Measurements from ENCODE around the gene TMED10.
A peak's percentile ranks its signal among the peaks of the same experiment; 100 is the strongest.
"Not testable (repeated sequence)": the region's sequence is repeated elsewhere in the genome, so short reads cannot be mapped to it uniquely, and the experiment has no call there.

TMED10 gene

DNA sequence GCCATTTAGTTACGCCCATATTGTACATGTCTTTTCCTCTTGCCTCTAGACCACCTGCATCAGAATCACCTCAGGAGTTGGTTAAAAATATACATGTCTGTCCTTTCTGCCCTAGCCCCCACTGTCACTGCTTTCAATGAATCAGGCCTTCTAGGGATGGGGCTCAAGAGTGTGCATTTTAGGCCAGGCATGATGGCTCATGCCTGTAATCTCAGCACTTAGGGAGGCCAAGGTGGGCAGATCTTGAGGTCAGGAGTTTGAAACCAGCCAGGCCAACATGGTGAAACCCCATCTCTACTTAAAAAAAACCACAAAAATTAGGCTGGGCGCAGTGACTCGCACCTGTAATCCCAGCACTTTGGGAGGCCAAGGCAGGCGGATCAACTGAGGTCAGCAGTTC is 13.6 kb upstream of the TMED10 start:
- no peak for DNase-seq

DNA sequence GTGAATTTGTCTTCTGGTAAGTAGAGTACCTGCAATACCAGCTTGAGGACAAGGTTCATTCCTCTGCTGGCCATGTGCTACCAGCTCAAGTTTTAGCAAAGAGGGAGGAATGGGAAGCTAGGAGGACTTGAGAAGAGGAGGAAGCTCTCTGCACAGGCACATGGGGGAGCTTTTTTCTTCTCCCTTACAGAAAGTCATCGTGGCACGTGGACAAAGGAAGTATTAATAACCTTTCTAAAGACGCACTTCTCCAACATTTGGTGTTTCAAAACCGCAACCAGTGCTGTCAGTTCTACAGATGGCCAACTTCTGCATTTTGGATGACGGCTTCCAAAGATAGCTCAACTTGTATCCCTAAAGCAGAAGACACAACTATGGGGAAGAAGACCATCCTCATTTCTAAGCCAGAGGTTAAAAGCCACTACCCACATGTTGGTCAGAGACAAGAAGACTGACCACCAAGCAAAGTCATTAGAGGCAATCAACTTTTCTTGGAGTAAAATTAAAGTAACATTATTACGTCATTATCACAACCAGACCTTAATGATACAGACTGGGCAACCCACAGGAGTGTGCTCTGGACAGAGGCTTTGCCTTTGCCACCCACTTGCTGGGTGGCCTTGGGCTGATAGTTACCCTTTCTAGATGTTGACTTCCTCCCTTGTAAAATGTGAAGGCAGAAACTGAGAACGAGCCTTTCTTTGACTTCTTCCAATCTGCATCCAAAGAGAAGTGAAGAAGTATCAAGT is 12.3 kb upstream of the TMED10 start:
- DNase-seq, result no peak

DNA sequence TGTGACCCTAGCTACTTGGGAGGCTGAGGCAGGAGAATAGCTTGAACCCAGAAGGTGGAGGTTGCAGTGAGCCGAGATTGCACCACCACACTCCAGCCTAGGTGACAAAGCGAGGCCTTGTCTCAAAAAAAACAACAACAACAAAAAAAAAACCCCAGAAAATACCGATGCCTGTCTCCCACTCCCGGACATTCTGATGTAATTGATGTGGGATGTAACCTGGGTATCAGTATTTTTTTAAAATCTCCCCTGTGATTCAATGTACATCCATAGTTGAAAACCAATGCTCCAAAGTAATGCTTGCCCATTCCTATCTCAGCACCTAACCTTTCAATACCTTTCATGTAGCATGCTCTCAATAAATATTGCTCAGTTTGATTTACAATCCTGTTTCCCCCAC is 11.7 kb upstream of the TMED10 start:
- DNase-seq, result no peak

DNA sequence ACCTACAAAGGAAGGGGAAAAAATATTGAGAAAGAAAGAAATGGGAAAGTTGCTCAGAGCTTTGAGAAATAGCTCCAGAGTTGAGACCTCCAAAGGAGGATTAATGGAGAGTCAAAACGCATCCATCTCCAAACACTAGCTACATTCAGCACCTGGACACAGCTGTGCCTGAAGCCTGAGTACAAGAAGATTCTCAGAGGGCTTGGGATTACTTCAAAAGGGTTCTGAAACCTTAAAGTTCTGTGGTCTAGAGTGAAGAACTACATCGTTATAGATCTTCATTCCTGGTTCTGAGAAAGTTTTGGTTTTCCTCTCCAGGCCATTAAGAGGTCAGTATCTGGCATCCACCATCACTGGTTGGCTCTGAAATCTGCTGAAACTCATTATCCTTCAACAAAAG is 10.5 kb upstream of the TMED10 start:
- no peak for DNase-seq

DNA sequence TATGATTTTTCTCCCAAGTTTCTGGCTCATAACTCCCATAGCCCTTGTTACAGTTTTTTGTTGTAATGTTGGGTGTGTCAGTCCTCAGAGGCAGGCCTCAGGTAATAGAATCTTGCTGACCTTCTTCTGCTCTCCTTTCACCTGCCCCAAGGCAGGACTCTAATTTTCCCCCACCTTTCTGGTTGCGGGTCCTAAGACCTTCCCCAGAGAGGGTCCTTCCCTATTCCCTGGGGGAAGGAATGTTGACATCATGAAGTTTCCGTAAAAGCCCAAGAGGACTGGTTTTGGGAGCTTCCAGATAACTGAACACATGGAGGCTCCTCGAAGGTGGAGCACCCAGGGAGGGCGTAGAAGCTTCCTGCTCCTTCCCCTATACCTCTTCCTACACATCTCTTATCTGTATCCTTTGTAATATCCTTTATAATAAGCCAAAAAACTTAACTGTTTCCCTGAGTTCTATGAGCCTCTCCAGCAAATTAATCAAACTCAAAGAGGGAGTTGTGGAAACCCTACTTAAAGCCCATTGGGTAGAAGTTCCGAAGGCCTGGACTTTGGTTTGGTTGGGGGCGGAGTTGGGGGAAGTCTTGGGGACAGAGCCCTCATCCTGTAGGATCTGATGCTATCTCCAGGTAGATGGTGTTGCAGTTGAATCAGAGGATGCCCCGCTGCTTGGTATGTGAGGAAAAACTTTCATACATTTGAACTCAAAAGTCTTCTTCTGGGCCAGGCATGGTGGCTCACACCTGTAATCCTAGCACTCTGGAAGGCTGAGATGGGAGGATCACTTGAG is 9.0 kb upstream of the TMED10 start:
- DNase-seq, result no peak

DNA sequence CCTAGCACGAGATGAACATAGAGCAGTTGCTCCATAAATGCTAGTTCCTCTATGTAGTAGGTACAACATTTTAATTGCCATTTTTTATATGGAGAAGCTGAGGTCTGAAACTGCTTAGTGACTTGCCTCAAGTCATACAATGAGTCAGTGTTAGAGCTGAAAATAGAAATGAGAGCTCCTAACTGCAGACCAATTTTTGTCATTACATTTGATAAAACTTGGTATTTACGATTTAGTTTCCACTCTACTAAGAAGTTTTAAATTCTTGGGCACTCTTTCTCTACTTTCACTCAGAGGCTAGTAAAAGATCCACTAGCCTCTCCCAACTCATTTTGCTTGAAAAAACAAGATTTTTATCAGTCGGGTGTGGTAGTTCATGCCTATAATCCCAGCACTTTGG is 8.1 kb upstream of the TMED10 start:
- DNase-seq, result peak in 1 of 5 experiments; percentile 48

DNA sequence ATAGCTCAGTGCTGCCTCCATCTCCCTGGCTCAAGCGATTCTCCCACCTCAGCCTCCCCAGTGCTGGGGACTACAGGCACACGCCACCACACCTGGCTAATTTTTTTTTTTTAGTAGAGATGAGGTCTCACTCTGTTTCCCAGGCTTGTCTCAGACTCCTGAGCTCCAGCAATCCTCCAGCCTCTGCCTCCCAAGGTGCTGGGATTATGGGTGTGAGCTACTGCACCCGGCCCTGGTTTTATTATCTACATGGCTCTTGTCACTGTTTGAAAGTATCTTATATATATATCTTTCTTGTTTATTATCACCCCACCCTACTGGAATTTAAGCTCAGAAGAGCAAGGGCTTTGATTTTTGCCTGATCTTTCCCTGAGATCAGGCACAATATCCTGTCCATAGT is 7.6 kb upstream of the TMED10 start:
- DNase-seq, result no peak

DNA sequence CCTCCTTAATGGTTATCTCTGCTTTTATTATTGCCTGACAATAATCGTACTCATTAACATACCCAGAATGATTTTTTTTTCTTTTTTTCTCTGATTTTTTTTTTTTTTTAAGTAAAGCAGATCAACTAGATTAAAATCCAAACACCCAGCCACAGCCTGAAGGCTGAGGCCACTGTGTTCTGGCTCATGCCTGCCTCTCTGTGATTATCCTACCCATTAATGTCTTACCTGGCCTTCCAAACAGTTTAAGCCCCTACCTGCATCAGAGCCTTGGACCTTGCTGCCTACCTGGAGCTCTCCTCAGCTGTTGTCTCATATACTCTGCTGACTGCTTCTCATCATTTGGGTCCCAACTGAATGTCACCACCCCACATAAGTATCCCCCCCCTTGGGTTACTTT is 6.8 kb upstream of the TMED10 start:
- DNase-seq, result no peak

DNA sequence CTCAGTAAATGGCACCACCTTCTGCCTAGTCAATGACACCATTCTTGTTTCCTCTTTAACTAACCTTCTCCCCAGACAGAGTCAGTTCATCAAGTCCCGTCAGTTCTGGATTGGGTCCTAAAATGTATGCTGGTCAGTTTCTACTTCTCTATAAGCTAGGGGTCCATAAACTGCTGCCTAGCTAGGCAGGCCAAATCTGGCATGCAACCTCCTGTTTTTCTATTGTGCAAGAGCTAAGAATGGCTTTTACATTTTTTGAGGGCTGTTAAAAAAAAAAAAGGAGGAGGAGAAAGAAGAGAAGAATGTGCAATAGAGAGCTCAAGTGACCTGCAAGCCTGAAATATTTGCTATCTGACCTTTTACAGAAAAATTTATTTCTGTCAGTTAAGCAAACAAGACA is 6.4 kb upstream of the TMED10 start:
- DNase-seq, result no peak

DNA sequence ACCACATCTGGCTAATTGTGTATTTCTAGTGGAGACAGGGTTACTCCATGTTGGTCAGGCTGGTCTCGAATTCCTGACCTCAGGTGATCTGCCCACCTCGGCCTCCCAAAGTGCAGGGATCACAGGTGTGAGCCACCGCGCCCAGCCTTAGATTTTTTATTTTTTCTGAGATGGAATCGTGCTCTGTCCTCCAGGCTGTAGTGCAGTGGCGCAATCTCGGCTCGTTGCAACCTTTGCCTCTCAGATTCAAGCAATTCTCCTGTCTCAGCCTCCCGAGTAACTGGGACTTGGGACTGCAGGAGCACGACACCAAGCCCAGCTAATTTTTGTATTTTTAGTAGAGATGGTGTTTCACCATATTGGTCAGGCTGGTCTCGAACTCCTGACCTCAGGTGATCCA is 5.8 kb upstream of the TMED10 start:
- not testable (repeated sequence) for DNase-seq

DNA sequence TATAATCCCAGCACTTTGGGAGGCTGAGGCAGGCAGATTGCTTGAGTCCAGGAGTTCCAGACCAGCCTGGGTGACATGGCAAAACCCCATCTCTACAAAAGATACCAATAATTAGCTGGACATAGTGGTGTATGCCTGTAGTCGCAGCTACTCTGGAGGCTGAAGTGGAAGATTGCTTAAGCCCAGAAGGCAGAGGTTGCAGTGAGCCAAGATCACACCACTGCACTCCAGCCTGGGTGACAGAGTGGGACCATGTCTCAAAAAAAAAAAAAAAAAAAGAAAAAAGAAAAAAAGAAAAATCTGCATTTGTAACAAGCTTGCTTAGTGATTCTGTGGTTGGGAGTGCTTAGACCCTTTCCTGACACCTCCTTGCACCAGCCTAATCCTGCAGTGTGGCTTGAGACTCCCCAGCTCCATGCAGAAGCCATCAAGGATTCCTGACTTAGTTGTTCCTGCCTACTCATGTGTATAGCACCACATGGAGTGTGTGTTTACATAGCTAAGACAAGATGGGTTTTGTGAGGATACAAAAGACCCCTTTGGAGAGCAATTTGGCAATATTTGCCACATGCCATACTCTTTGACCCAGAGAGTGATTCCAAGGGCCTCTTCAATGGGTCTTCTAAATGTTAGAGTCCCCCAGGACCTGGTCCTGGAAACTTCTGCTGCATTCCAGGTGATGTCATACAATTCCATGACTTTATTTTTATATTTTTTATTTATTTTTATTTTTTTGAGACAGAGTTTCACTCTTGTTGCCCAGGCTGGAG is 5.1 kb upstream of the TMED10 start:
- DNase-seq, result no peak

DNA sequence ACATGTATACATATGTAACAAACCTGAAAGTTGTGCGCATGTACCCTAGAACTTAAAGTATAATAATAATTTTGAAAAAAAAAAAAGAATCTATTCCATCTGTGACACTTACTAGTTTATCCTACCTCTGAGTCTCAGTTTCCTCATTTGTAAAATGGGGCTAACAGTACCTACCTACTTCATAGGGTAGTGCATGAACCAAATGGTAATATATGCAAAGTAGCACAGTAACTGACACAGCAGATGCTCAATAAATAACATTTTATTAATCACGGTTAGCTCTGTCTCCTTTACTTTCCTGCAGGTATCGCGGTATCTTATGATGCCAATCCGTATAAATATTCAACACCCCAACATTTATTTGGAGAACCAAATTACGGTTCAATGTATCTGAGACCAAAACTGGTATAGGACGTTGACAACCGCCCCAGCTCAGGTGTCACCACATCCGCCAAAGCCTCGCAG is 703 bp downstream of the TMED10 start:
- no peak for DNase-seq

DNA sequence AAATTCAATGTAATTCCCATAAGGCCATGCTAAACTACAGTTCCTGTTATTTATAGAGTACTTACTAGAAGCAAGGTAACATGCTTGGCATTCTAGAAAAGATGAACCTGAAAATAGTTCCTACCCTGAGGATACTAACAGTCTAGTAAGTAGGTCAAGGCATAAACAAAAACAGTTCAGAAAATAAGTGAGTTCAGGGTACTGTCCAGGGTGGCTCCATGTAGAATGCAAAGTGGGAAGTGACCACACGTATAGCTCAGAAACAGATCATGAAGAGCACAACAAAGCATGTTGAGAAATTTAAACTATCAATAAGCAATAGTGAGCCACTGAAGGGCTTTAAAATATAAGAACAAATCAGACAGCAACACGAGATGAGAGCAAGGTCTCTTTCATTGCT is 2.3 kb downstream of the TMED10 start:
- DNase-seq, result no peak

DNA sequence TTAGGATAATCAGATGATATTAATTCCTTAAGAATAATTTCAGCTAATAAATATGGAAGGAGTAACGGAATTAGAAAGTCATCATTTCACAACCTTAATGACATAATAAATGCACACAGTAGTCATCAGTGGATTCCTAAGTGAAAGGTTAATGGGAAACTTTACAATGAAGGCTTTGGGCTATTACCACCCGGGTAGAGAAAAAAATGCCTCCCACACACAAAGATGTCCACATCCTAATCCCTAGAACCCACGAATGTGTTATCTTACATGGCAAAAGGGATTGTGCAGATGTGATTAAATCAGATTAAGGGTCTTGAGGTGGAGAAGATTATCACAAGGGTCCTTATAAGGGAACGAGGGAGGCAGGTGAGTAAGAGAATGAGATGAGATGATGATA is 5.6 kb downstream of the TMED10 start:
- no peak for DNase-seq

DNA sequence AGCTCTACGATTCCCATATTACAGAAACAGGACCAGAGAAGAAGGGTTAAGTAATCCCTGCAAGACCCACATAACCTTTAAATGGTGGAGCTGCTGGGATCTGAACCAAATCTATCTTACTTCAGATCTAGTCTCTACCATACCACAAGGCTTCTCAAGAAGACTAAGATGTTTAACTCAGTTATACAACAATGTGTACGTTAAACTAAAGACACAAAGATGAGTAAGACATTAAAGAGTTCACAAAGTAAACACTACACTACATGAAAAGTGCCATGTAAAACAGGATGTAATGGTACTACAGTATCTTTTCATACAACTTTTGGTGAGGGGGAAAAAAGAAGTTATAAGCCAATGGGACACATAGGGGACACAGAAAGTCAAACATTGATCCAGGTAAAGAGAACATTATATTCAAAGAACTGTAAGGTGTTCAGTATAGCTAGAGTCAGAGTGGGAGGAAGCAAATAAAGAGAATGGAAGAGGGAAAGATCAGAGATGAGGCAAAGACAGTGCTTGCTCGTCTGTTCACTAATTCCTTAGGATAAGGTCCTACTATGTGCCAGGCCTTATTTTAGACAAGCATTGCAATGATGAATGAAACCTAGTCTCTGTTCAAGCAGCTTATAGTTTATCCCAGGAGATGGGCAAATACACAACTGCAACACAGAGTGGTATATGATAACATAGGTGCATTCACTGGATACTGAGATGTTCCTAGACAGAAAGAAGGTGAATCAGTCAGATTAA is 7.7 kb downstream of the TMED10 start:
- DNase-seq, result peak in 1 of 5 experiments; percentile 81

DNA sequence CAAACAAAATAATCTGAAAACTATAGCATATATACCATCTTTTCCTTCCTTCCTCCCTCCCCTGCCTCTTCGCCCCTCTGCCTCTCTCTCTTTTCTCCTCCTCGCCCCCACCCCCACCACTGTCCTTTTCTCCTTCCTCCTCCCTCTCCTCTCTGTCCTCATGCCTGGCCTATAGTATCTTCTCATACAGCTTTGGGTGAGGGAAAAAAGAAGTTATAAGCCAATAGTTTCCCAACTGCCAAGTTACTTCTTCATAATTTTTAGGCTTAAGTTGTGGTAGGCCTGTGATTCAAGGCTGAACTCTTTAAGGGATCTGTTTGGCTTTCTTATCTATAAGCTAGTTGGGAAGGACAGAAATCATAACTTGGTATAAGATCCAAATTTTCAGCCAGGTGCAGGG is 9.1 kb downstream of the TMED10 start:
- DNase-seq, result no peak

DNA sequence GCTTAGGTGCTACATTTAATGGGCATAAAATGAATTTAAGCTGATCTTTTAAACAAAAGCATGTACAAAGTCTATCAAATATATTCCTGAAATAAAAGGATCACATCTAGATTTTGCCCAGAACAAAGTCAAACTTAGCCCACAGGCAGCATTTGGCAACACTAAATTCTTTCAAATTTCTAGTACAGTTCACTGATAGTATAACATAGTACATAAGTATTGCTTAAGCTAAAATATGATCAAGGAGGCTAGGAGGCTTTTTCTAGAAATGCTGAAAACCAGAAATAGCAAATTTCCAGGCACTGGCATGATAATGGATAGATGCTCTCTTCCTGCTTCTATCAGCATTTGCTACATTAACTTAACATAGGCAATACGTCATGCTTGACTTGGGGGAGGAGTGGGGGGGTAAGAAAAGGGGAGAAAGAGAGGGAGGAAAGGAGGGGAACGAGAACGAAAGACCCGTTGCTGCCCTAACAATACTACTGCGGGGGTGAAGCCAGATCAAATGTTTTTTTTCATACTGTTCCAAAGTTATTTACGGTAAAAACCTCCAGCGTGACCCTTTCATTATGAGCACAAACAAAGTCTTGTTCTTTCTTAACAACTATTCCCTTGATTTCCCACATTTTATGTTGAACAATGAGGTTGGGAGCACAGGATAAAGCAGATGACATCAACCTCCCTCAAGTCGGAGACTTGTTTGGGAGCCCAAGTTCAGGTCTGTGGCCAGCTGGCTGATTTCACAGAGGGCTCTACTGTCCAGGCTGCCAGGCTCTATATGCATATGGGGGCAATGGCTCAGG is 10.6 kb downstream of the TMED10 start:
- no peak for DNase-seq

DNA sequence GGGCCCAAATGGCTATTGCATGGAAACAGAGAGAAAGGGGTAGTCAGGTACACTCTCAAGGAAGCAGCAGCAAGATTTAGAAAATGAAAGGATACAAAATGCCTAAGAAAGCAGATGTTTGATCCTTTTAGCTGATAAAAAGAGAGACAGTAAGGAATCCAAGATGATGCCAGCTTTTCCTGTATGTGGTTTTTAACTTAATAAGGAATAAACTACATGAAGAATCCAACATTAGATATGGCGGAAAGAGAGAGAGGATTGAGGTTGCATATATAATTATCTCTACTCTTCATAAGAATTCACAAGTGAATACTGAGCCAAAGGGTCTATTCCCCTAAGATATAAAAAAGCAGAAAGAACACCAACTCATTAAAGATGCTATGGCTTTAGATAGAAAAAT is 11.6 kb downstream of the TMED10 start:
- DNase-seq, result no peak

DNA sequence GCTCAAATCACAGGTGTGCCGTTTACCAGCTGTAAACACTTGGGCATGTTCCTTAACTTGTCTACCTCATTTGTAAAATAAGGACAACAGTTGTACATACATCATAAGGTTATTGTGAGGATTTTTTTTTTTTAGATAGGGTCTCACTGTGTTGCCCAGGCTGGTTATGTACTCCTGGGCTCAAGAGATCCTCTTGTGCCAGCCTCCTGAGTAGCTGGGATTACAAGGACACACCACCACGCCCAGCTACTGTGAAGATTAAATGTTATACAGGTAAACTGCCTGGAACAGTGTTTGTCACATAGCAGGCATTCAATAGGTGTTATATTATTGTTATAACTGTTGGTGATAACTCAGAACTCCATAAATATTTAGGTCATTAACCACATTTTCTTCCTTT is 12.7 kb downstream of the TMED10 start:
- DNase-seq, result no peak

DNA sequence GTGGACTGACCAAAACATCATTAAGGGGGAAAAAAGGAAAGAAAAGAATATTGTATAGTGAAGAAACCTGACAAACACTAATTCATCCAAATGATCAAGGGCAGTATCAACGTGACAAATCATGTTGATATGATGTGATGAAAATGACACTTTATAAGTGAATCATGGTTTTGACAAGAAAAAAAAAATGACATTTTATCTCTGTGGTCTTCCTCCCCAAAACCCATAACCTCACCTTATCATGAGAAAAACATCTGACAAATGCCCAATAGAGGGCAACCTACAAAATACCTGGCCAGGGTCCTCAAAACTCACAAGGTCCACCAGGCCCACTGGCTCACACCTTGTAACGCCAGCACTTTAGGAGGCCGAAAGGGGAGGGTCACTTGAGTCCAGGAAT is 13.8 kb downstream of the TMED10 start:
- peak in 1 of 5 experiments; percentile 40 for DNase-seq

DNA sequence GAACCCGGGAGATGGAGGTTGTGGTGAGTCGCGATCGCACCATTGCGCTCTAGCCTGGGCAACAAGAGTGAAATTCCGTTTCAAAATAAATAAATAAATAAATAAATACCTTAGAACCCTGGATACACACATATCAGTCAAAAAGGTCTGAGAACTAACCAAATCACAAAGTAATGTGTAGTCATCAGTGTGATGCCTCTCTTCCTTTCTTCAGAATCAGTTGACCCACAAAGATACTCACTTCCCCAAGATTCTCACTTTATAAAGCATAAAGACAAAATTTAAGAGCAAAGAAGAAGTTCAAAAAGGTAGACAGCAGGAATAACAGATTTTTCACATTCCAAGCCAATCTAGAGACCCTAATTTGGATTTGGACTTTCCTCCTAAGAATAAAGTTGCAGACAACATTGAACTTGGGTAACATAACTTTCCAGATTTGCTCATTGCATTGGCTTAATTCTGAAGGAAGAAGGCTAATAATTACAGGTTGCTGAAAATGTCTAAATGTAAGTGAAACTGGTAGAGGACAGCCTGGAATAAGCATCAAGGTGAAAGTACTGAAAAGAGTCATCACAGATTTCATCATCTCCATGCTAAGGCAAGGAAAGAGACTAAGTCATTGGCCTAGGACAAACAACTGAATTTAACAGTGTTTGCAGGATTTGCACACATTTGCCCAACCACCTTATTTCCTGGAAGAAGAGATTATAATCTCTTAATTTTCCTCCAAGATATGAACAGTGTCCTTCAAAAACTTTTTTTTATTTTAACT is 17.4 kb downstream of the TMED10 start:
- peak in 1 of 5 experiments; percentile 65 for DNase-seq
